Peyer's patch (tissue), 4 donors: Measurements from ENCODE around the gene ADIPOR2.

Experiments
- CTCF ChIP-seq, 6 experiments: fragments of 450-650 bp in 4 of 6; fragments of 200-600 bp in 2 of 6; sonication (generic) in 1 of 6; IDR thresholded peaks; one replicate each; pipeline ENCODE4 v1.5.1; 2017 to 2019; ENCODE audit warnings: antibody characterized with exemption in 6 of 6, mild to moderate bottlenecking in 3 of 6, moderate library complexity in 1 of 6
- POLR2A ChIP-seq, 2 donors: fragments of 450-650 bp; IDR thresholded peaks; one replicate each; pipeline ENCODE4 v1.5.1; 2017; ENCODE audit warnings: antibody characterized with exemption in 2 of 2, mild to moderate bottlenecking in 2 of 2, moderate library complexity in 2 of 2

GRCh38 chr12:1779783-1780182, 88.9 kb downstream of the ADIPOR2 start:
- TF ChIP-seq CTCF (IDR thresholded peaks at IDR 0.05): no peak
- no peak for TF ChIP-seq POLR2A (IDR thresholded peaks at IDR 0.05)
